NCI-H345 treated with DMSO at 0.1 percent for 48 hours (cell line): ENCODE measurements around the gene RBPJ.
"Not testable (repeated sequence)": the region's sequence is repeated elsewhere in the genome, so short reads cannot be mapped to it uniquely, and the experiment has no call there.

Source experiments
- DNase-seq: peaks from one replicate; lab custom pipeline; 2025; ENCODE audit not compliant: unreplicated experiment; lab: John Stamatoyannopoulos, UW

The RBPJ gene

GRCh38 chr4:26331380-26331950 is 10.7 kb downstream of the RBPJ start:
- no peak for DNase-seq

GRCh38 chr4:26334366-26334765 is 13.6 kb downstream of the RBPJ start:
- no peak for DNase-seq

GRCh38 chr4:26337612-26338011 is 16.8 kb downstream of the RBPJ start:
- DNase-seq, result no peak

GRCh38 chr4:26342328-26343037 is 21.7 kb downstream of the RBPJ start:
- DNase-seq, result no peak

- DNase-seq, result no peak
Measured at GRCh38 chr4:26343038-26343398, 22.2 kb downstream of the RBPJ start.

- no peak for DNase-seq
Measured at GRCh38 chr4:26344901-26345564, 24.2 kb downstream of the RBPJ start.

- no peak for DNase-seq
Measured at GRCh38 chr4:26345565-26345938, 24.7 kb downstream of the RBPJ start.

GRCh38 chr4:26346203-26346620 is 25.4 kb downstream of the RBPJ start:
- no peak for DNase-seq

- no peak for DNase-seq
Measured at GRCh38 chr4:26349496-26349895, 28.7 kb downstream of the RBPJ start.

GRCh38 chr4:26351685-26352084 is 30.9 kb downstream of the RBPJ start:
- no peak for DNase-seq

GRCh38 chr4:26354491-26354890 is 33.7 kb downstream of the RBPJ start:
- DNase-seq, result no peak

- no peak for DNase-seq
Measured at GRCh38 chr4:26355392-26356052, 34.7 kb downstream of the RBPJ start.

- DNase-seq, result no peak
Measured at GRCh38 chr4:26356081-26356501, 35.3 kb downstream of the RBPJ start.

- not testable (repeated sequence) for DNase-seq
Measured at GRCh38 chr4:26359521-26359920, 38.7 kb downstream of the RBPJ start.

- no peak for DNase-seq
Measured at GRCh38 chr4:26360273-26360672, 39.5 kb downstream of the RBPJ start.

GRCh38 chr4:26360864-26361263 is 40.0 kb downstream of the RBPJ start:
- DNase-seq, result no peak

GRCh38 chr4:26361297-26361696 is 40.5 kb downstream of the RBPJ start:
- DNase-seq, result no peak

- no peak for DNase-seq
Measured at GRCh38 chr4:26362745-26363439, 42.1 kb downstream of the RBPJ start.

GRCh38 chr4:26365537-26366150 is 44.8 kb downstream of the RBPJ start:
- no peak for DNase-seq

- no peak for DNase-seq
Measured at GRCh38 chr4:26367811-26368210, 47.0 kb downstream of the RBPJ start.

- DNase-seq, result no peak
Measured at GRCh38 chr4:26368685-26369084, 47.9 kb downstream of the RBPJ start.
